Stimulated activated CD8-positive, alpha-beta memory T cell treated with anti-CD3 and anti-CD28 coated beads, Interleukin-7, amount 100 ng/mL, for 48 hours (primary cell): ENCODE results near the gene ZNF558.
"Not testable (repeated sequence)": the region's sequence is repeated elsewhere in the genome, so short reads cannot be mapped to it uniquely, and the experiment has no call there.

Experiments used
- DNase-seq, 2 donors: peaks; one replicate each; pipeline ENCODE4 v3.0.0-alpha.2; 2020; ENCODE audit warnings: low read depth in 1 of 2; ENCODE audit errors: extremely low read depth in 1 of 2

The ZNF558 gene

GRCh38 chr19:8811315-8812172 lies 20.6 kb downstream of the ZNF558 start:
- no peak for DNase-seq

DNA sequence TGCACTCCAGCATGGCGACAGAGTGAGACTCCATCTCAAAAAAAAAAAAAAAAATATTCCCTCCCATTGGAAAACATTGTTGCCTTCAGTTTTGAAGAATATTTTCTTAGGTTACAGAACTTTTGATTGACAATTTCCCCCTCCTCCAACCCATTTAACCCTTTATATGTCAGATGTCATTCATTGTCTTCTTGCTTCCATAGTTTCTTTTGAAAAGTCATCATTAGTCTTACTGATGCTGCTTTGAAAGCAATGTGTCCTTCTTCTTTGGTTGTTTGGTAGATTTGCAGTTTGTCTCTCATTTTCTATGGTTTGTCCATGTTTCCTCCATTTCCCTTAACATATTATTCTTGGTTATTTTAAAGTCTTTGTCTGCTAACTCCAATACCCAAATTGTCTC lies 25.4 kb downstream of the ZNF558 start:
- no peak for DNase-seq

- no peak for DNase-seq
Measured at GRCh38 chr19:8794823-8795222, 37.3 kb downstream of the ZNF558 start.

DNA sequence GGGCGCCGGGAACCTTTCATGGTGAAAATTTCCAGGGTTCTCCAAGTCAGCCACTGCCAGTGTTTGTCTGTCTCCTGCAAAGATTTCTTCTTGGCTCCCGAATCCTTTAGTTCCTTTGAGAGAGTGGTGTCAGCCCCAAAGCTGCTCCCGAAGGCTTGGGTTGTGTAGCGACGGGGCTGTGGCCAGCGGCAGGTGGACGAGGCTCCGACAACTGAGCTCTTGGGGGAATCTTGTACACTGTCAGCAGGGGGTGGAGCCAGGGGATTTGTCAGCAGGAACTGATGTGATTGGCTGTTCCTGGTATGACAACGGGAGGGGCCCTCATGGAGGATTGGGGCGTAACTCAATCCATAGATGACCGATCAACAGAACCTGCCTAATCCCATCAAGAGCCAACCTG lies 58.5 kb downstream of the ZNF558 start:
- DNase-seq, result not testable (repeated sequence)

DNA sequence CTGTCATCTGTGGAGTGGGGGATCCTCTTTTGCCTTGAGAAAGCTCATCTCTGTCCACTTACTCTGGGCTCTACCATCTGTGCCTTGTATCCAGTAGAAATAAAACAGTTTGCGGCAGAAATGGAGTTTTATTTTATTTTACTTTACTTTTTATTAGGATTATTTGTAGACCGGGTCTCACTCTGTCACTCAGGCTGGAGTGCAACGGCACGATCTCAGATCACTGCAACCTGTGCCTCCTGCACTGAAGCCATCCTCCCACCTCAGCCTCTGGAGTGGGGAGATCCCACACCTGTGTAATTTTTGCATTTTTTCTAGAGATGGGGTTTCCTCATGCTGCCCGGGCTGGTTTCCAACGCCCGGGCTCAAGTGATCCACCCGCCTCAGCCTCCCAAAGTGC lies 62.8 kb downstream of the ZNF558 start:
- DNase-seq, result not testable (repeated sequence)

- DNase-seq, result not testable (repeated sequence)
Measured at GRCh38 chr19:8767257-8767656, 64.8 kb downstream of the ZNF558 start.
